Activated T-helper 1 cell treated with Interleukin-2 at 50 U/mL for 16 hours (primary cell): ENCODE data around the gene PZP.

Experiments
- DNase-seq: peaks from one replicate; pipeline ENCODE4 v3.0.0-alpha.2; 2020; ENCODE audit warnings: low read depth

PZP gene

DNA sequence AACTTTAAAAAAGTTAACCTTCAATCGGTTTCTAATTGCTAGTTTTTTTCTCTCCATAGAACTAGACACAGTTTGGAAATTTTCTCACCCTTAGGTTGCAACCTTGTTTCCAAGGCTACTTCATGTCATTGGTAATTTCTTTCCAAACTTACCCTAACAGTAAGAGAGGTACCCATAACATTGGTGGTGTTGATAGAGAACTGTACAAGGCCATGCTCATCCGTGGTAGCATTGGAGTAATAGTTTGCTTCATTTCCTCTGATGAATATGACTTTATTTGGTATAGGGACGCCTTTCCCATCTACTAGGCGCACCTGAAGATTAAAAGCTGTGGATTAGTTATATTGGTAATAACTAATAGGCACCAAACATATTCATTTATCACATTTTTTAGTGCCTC lies 104.1 kb downstream of the PZP start:
- DNase-seq = no peak

DNA sequence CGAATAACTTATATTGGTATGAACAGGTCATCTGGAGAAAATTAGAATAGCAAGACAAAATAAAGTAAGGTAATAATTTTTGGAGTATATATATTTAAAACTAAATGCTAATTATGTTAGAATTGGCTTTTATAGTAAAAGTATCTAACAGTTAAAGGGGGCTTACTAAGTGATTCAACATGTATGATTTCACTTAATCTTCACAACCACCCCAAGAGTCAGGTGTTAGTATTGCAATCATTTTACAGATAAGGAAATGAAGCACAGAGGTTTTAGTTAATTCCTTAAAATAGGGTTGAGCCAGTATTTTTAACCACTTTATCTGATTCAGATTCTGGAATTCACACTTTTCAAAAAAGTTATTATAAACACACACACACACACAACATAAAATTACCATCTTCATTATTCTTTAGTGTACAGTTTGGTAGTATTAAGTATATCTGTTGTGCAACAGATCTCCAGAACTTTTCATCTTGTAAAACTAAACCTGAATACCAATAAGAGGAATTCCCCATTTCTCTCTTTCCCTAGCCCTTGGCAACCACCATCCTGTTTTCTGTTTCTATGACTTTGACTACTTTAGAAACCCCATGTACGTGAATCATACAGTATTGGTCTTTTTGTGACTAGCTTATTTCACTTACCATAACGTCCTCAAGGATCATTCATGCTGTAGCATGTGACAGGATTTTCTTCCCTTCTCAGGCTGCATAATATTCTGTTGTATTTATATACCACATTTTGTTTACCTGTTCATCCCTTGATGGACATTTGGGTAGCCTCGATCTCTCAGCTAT lies 104.9 kb downstream of the PZP start:
- no peak for DNase-seq

DNA sequence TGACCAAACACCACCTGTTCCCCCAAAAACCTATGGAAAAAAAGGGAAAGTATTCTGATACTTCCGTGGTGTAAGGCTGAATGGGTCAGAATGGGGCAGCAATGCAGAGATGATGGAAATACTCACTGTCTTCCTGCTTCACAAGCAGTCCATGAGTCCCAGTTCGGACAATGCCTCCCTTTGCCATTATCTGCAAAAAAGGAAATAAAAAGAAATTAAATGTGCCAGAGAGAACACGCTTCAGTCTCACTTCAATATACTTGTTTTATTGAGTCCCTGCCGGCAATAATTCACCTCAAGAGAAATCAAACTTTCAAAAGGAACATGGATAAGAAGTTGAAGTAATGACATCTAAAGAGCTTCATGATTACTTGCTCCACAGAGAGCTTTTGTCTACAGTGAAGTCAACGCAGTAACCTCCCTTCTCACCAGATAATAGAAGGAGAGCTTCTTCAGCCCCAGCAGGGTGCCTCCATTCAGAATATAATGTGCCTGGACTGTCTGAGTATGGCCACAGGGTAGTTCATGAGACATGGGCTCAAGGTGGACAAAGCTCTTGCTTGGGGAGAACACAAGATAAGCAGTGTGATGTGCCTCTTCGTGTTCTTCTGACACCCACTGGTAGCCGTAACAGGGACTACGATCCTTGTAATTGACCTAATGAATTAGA lies 107.0 kb downstream of the PZP start:
- no peak for DNase-seq

- DNase-seq = no peak
Observed at GRCh38 chr12:9099552-9100190, 108.5 kb downstream of the PZP start.
